ENCODE measurements around the gene SERPINE1. TPM values are rescaled to one million over a fixed set of nuclear protein-coding genes. Genes with fewer than 3 reads are reported as not detected.

Gene SERPINE1
- total and polyA plus RNA-seq, 2 of the 13 experiments (the other 11 are each of a cell fraction or from before 2014, with no cell fraction given): 21.2 to 1,576 TPM

- no peak overlapping the region for H3K9ac ChIP-seq (ENCODE audit: insufficient read depth, low read depth, low read length)
- no peak for TF ChIP-seq SPEN (CRISPR knock-in tag; IDR thresholded peaks at IDR 0.05; ENCODE audit: low read depth)
- TF ChIP-seq, protein P1, sequence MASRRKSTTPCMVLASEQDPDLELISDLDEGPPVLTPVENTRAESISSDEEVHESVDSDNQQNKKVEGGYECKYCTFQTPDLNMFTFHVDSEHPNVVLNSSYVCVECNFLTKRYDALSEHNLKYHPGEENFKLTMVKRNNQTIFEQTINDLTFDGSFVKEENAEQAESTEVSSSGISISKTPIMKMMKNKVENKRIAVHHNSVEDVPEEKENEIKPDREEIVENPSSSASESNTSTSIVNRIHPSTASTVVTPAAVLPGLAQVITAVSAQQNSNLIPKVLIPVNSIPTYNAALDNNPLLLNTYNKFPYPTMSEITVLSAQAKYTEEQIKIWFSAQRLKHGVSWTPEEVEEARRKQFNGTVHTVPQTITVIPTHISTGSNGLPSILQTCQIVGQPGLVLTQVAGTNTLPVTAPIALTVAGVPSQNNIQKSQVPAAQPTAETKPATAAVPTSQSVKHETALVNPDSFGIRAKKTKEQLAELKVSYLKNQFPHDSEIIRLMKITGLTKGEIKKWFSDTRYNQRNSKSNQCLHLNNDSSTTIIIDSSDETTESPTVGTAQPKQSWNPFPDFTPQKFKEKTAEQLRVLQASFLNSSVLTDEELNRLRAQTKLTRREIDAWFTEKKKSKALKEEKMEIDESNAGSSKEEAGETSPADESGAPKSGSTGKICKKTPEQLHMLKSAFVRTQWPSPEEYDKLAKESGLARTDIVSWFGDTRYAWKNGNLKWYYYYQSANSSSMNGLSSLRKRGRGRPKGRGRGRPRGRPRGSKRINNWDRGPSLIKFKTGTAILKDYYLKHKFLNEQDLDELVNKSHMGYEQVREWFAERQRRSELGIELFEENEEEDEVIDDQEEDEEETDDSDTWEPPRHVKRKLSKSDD (CRISPR knock-in tag; IDR thresholded peaks at IDR 0.05; ENCODE audit: low read depth): no peak
- no peak for TF ChIP-seq EHMT2 (IDR thresholded peaks at IDR 0.05; ENCODE audit: borderline replicate concordance, low read depth, low read length)
- no peak for TF ChIP-seq ZSCAN25 (CRISPR knock-in tag; IDR thresholded peaks at IDR 0.05)
- no peak for TF ChIP-seq AHR (CRISPR knock-in tag; IDR thresholded peaks at IDR 0.05)
- TF ChIP-seq, protein P2, sequence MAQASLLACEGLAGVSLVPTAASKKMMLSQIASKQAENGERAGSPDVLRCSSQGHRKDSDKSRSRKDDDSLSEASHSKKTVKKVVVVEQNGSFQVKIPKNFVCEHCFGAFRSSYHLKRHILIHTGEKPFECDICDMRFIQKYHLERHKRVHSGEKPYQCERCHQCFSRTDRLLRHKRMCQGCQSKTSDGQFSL (CRISPR knock-in tag; IDR thresholded peaks at IDR 0.05): no peak
- no peak for TF ChIP-seq MEF2D (CRISPR knock-in tag; IDR thresholded peaks at IDR 0.05)
- no peak for TF ChIP-seq ZFYVE20 (CRISPR knock-in tag; IDR thresholded peaks at IDR 0.05; ENCODE audit: borderline replicate concordance, low read depth)
- no peak for TF ChIP-seq ADNP (CRISPR knock-in tag; IDR thresholded peaks at IDR 0.05)
- TF ChIP-seq GATA4 (IDR thresholded peaks at IDR 0.05; ENCODE audit: borderline replicate concordance, low read depth): no peak
- no peak for TF ChIP-seq GZF1 (CRISPR knock-in tag; IDR thresholded peaks at IDR 0.05)
- TF ChIP-seq EP300 (IDR thresholded peaks at IDR 0.05; ENCODE audit: low read depth in 2 of 2, low read length in 2 of 2): no peak
- no peak for TF ChIP-seq EP300 (CRISPR knock-in tag; IDR thresholded peaks at IDR 0.05; ENCODE audit: borderline replicate concordance)
- no peak for TF ChIP-seq ZNF558 (CRISPR knock-in tag; IDR thresholded peaks at IDR 0.05; ENCODE audit: borderline replicate concordance)
Observed at GRCh38 chr7:101159696-101160674, 33.1 kb downstream of the SERPINE1 start.

More at GRCh38 chr7:101159696-101160674, 33.1 kb downstream of the SERPINE1 start:
- Histone ChIP-seq H3K4me1 (ENCODE audit: insufficient read depth, low read length) (peaks cover 37% of the 10 kb centered on the region), H3K27me3 (ENCODE audit: control insufficient read depth in 1 of 2, insufficient read depth in 2 of 2, low read length in 2 of 2) (peaks cover 0 to 17% of the 10 kb centered on the region in 2 experiments; a peak in 4 of 5 replicates), H3K36me3 (replicated peaks in 1 of 2; ENCODE audit: control insufficient read depth in 1 of 2, insufficient read depth in 2 of 2, low read length in 2 of 2) (peaks cover 0 to 14% of the 10 kb centered on the region in 2 experiments), H2AFZ (ENCODE audit: low read length) (no peak overlapping the region), H3K4me3 (replicated peaks in 1 of 3; ENCODE audit: insufficient read depth in 1 of 3, low read depth in 2 of 3, low read length in 3 of 3) (no peak overlapping the region), H3K4me2 (ENCODE audit: low read depth, low read length) (no peak overlapping the region), H3K27ac (ENCODE audit: extremely low read length, insufficient read depth, low read length) (no peak overlapping the region), H3K9me3 (ENCODE audit: low read length) (no peaks in the 10 kb centered on the region), H4K20me1 (ENCODE audit: insufficient read depth, low read length) (peaks cover 5% of the 10 kb centered on the region; the same call in 1 of the 2 replicates), H3K79me2 (ENCODE audit: insufficient read depth, low read length) (peaks cover 7% of the 10 kb centered on the region)
- no peak for FAIRE-seq
- in situ Hi-C loops (cut with HindIII; ENCODE audit: extremely low pct_ligation_motif_present, low pct_unique_long_range_greater_than_20kb) (no loop called here), intact Hi-C loops (cut with micrococcal nuclease; ENCODE audit: unreplicated experiment) (no loop called here)
- no peak for DNase-seq (ENCODE audit: low spot score)
- no TSS peak for BruUV-seq (replicated peaks)
- ATAC-seq: no peak
- ChIA-PET POLR2A (interaction anchor here (0.5 to 0.6 kb wide), 2 partner anchors 16 to 21 kb away, joined by 3 read pairs; no protein-coding TSS in a partner anchor), CTCF (ENCODE audit: low intra/inter-chr PET ratio, low total read pairs) (no interaction called here)
- 88% methylated on average over 25 of the region's 31 CpGs for WGBS (ENCODE audit: low lambda C conversion rate)

All from HepG2 (cell line).